Gastroesophageal sphincter (tissue), 4 donors: ENCODE data around the gene PGBD5. TPM values are rescaled to one million over a fixed set of nuclear protein-coding genes. Genes with fewer than 3 reads are reported as not detected.

Experiments used
- ATAC-seq: fragments of 150-250 bp; one replicate; pipeline ENCODE4 v1.9.1; 2016; ENCODE audit warnings: mild to moderate bottlenecking, moderate library complexity
- H3K27ac ChIP-seq, 4 donors: fragments of 200-600 bp; sonication (generic) in 3 of 4; 1 replicate in 3 of 4; 2 replicates in 1 of 4; pipeline ENCODE4 v1.5.1; 2016 to 2019
- H3K27me3 ChIP-seq: fragments of 200-600 bp; sonication (generic); one replicate; pipeline ENCODE4 v1.5.1; 2019
- H3K36me3 ChIP-seq, 2 donors: fragments of 200-600 bp; sonication (generic); one replicate each; pipeline ENCODE4 v1.5.1; 2019; ENCODE audit warnings: control low read depth in 1 of 2
- H3K4me1 ChIP-seq, 3 donors: fragments of 200-600 bp; sonication (generic); 1 replicate in 2 of 3; 2 replicates in 1 of 3; pipeline ENCODE4 v1.5.1; 2016 to 2019; ENCODE audit warnings: control low read depth in 2 of 3
- H3K4me3 ChIP-seq, 2 donors: fragments of 200-600 bp; sonication (generic); one replicate each; pipeline ENCODE4 v1.5.1; 2019; ENCODE audit warnings: mild to moderate bottlenecking in 1 of 2, moderate library complexity in 1 of 2
- H3K9me3 ChIP-seq, 3 donors: fragments of 200-600 bp; sonication (generic); one replicate each; pipeline ENCODE4 v1.5.1; 2017 to 2019; ENCODE audit warnings: control low read depth in 2 of 3
- EP300 ChIP-seq: sonication (generic); formaldehyde crosslinking; IDR thresholded peaks from one replicate; pipeline ENCODE4 v1.6.1; 2017; ENCODE audit warnings: antibody characterized with exemption, mild to moderate bottlenecking
- POLR2A ChIP-seq, 2 donors: fragments of 450-650 bp; IDR thresholded peaks; one replicate each; pipeline ENCODE4 v1.6.1; 2017; ENCODE audit warnings: antibody characterized with exemption in 2 of 2, mild to moderate bottlenecking in 2 of 2, moderate library complexity in 1 of 2
- POLR2AphosphoS5 ChIP-seq: sonication (generic); formaldehyde crosslinking; IDR thresholded peaks from one replicate; pipeline ENCODE4 v1.6.1; 2017; ENCODE audit warnings: antibody characterized with exemption
- WGBS, 2 donors: methylation state at CpG; one replicate each; pipeline ENCODE4 v1.1.5; 2018; ENCODE audit warnings: low coverage in 1 of 2; 5-methylcytosine and 5-hydroxymethylcytosine counted together
- total RNA-seq, 4 donors: library from RNA; depleted of rRNA; stranded (reverse); fragments of >200 nt; gene quantifications; one replicate each; pipeline ENCODE4 v1.1.0, GENCODE V29; 2016
- TF ChIP-seq, protein P1 (sequence below), 4 experiments: fragments of 200-600 bp in 2 of 4; fragments of 450-650 bp in 2 of 4; sonication (generic) in 1 of 4; IDR thresholded peaks; one replicate each; pipeline ENCODE4 v1.5.1; 2017 to 2019; ENCODE audit warnings: antibody characterized with exemption in 4 of 4, mild to moderate bottlenecking in 2 of 4, moderate library complexity in 2 of 4

PGBD5 gene
- total RNA-seq, 4 donors from 2014 or later = 0.15 to 1.1 (median 0.33) TPM

DNA sequence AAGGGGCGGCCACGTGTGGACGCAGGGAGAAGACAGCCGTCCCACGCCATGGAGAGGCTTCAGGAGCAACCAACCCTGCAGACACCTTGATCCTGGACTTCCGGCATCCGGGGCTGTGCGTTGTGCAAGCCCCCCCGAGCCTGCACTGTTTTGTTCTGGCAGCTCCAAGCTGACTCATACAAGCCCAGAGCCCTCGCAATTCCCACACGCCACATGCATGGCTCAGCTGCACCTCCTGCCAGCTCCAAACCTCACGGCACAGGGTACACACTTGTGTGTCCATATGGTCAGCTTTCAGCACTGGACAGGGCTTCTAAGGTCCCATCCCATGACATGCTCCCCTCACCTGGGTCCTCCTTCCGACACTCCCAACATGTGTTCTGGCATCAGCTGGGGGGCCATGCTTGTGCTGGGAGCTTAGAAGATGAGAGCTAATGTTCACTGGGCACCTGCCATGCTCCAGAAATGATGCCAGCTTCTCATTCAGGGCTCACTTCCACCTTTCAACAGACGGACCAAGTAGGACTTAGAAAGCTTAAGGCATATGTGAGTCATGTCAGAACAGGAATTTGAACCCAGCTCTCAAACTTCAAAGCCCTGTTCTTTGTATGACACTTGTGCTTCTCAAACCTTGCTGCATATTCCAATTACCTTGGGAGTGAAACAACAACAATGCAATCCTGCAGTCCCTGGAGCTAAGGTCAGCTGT lies 137.3 kb downstream of the PGBD5 start:
- H3K9me3 ChIP-seq = no peaks in the 10 kb centered on the region
- H3K4me1 ChIP-seq = no peaks in the 10 kb centered on the region
- TF ChIP-seq, protein P1, sequence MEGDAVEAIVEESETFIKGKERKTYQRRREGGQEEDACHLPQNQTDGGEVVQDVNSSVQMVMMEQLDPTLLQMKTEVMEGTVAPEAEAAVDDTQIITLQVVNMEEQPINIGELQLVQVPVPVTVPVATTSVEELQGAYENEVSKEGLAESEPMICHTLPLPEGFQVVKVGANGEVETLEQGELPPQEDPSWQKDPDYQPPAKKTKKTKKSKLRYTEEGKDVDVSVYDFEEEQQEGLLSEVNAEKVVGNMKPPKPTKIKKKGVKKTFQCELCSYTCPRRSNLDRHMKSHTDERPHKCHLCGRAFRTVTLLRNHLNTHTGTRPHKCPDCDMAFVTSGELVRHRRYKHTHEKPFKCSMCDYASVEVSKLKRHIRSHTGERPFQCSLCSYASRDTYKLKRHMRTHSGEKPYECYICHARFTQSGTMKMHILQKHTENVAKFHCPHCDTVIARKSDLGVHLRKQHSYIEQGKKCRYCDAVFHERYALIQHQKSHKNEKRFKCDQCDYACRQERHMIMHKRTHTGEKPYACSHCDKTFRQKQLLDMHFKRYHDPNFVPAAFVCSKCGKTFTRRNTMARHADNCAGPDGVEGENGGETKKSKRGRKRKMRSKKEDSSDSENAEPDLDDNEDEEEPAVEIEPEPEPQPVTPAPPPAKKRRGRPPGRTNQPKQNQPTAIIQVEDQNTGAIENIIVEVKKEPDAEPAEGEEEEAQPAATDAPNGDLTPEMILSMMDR (IDR thresholded peaks at IDR 0.05) = no peak
- TF ChIP-seq POLR2AphosphoS5 = no peak
- no peak for TF ChIP-seq EP300
- H3K4me3 ChIP-seq = no peak overlapping the region
- peaks cover 35% of the 10 kb centered on the region for H3K27me3 ChIP-seq
- 82 to 88% methylated on average over 3 to 8 of the region's 14 CpGs for WGBS, 2 donors
- H3K27ac ChIP-seq = no peak overlapping the region
- H3K36me3 ChIP-seq = peaks cover 0 to 11% of the 10 kb centered on the region in 2 donors
- ATAC-seq = no peak

DNA sequence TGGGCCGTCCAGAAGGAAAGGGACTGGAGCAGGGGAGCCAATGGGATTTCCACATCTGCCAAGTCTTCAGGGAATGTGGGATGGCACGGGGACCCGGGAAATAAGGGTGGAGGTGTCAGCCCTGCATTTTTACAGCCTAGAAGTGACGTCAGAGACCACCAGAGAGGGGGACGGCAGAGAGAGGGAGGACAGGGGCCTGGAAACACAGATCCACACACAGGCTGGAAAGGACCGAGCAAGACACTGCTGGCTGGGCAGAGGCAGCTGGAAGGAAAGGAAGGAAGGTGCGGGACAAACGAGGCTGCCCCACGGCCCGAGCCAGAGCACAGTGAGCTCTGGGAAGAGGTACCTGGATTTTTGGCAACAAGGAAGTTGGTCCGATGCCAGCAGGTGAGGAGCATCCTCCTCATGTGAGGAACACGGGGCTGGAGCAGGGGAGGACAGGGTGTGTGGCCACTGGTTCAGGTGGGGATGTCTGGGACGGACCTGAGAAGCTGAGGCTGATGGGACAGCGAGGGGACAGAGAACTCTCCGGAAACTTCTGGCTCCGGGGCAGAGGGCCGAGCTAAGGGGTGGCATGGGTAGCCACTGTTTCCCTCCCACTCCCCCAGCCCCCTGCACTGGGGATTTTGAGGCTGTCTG lies 138.3 kb downstream of the PGBD5 start:
- Histone ChIP-seq H3K36me3 (peaks cover 0 to 14% of the 10 kb centered on the region in 2 donors), H3K27ac (no peak overlapping the region), H3K27me3 (peaks cover 32% of the 10 kb centered on the region), H3K4me1 (no peaks in the 10 kb centered on the region), H3K4me3 (no peak overlapping the region), H3K9me3 (no peaks in the 10 kb centered on the region)
- ATAC-seq = no peak
- 71 to 100% methylated on average over 5 to 14 of the region's 17 CpGs for WGBS, 2 donors
- TF ChIP-seq POLR2AphosphoS5 = no peak
- TF ChIP-seq EP300 = no peak
- TF ChIP-seq POLR2A (IDR thresholded peaks at IDR 0.05) = no peak
- TF ChIP-seq, protein P1 (IDR thresholded peaks at IDR 0.05) = no peak

DNA sequence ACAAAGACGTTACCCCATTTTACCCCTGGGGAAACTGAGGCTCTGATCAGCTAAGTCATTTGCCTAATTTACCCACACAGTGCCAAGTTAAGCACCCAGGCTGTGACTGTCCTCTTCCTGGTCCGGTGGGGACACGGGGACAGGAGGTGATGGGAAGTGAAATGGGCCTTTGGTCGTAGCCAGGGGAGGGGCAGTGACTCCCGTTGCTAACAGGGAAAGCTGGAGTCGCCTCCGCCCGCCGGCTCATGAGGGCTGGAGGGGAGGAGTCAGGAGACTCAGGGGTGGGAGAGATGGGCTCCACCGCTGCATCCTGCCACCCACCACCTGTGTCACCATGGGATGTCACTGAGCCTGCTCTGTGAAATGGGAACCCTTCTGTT lies 139.3 kb downstream of the PGBD5 start:
- Histone ChIP-seq H3K27me3 (peaks cover 24% of the 10 kb centered on the region), H3K36me3 (peaks cover 0 to 23% of the 10 kb centered on the region in 2 donors), H3K4me3 (no peak overlapping the region), H3K9me3 (no peaks in the 10 kb centered on the region), H3K4me1 (peaks cover 0 to 7% (median 0%) of the 10 kb centered on the region in 3 donors), H3K27ac (no peak overlapping the region)
- TF ChIP-seq, protein P1 (IDR thresholded peaks at IDR 0.05) = no peak
- TF ChIP-seq POLR2A (IDR thresholded peaks at IDR 0.05) = no peak
- 60 to 100% methylated on average over 1 to 3 of the region's 10 CpGs for WGBS, 2 donors
- ATAC-seq = no peak

DNA sequence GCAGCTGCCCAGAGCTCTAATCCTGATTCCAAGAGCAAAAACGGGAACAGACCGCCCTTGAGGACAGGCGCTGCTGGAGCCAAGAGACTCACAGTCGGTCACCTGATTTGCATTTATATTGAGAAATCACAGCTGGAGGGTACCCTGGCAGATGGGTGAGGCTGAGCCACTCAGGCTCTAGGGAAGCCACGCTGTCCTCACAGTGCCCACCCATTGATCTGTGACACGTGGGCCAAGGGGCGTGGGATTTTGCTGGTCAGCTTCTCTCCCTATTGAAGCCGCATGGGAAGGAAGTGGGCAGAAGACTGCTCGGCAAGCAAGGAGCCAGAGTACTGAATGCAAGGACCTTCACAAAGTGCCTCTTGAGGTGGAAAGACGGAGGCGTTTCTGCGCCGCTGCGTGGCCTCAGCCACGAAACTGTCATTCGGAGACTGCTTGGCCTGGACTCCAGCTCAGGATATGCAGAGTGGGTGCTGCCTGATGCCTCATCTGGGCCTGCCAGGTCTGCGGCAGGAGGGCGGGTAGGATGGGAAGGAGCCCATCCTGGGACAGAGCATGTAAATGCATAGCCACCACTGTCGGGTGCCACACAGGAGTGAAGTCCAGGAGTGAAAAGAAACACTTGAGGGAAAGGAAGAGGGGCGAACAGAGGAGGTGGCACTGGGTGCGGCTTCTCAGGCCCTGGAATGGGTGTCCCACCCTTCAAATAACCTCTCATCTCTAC lies 139.8 kb downstream of the PGBD5 start:
- H3K4me3 ChIP-seq = no peak overlapping the region
- H3K4me1 ChIP-seq = peaks cover 0 to 13% (median 0%) of the 10 kb centered on the region in 3 donors
- no peaks in the 10 kb centered on the region for H3K9me3 ChIP-seq
- peaks cover 0 to 29% of the 10 kb centered on the region in 2 donors for H3K36me3 ChIP-seq
- ATAC-seq = no peak
- H3K27me3 ChIP-seq = peaks cover 22% of the 10 kb centered on the region
- no peak for TF ChIP-seq POLR2AphosphoS5
- TF ChIP-seq, protein P1 (IDR thresholded peaks at IDR 0.05) = no peak
- TF ChIP-seq POLR2A (IDR thresholded peaks at IDR 0.05) = no peak
- no peak for TF ChIP-seq EP300
- H3K27ac ChIP-seq = no peak overlapping the region
- WGBS, 2 donors = 90 to 96% methylated on average over 4 to 8 of the region's 21 CpGs
